Neural progenitor cell (in vitro differentiated cells): ENCODE measurements around the gene ZC3H12D.

Experiments
- EZH2 ChIP-seq: fragments of 200-600 bp; sonication (generic); IDR thresholded peaks from 2 replicates; pipeline ENCODE4 v1.6.1; 2017; ENCODE audit warnings: antibody characterized with exemption, mild to moderate bottlenecking, moderate library complexity
- TF ChIP-seq, protein P1 (sequence below): fragments of 200-600 bp; sonication (generic); IDR thresholded peaks from 2 replicates; pipeline ENCODE4 v1.5.1; 2017; ENCODE audit warnings: antibody characterized with exemption, mild to moderate bottlenecking

DNA sequence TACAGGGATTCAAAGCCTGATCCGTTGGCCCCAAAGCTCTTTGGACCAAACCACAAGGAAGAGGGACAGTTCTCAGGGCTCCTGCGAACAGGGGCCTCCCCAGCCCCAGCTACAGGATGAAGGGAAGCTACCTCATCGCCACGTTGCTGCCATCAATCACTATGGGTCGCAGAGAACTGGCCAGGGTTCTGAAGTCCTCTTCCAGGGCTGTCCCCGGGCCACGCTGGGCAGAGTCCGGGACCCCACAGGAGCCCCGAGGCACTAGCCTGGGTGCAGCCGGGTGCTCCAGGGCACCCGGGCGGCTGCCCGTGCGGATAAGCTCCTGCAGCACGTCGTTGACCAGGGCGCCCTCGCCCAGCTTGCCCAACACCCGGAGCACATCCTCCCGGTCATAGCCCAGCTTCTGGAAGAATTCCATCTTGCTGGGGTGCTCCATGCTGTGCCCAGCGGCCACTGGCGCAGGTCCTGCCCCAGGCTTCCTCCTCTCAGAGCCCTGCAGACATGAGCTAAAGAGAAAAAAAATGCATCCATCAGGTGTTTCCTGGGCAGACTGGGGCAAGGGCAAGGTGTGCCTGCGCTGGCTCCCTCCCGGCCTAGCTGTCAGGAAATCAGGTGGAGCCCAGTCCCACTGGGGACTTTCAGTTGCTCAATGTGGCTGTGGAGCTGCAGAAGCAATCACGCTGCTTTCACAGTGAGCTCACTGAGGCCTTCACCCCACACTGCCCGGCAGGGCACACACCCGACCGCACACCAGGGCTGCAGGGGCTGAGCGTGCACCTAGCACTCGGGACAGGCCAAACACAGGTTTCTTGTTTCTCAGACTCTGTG is 10.5 kb downstream of the ZC3H12D start:
- TF ChIP-seq, protein P1, sequence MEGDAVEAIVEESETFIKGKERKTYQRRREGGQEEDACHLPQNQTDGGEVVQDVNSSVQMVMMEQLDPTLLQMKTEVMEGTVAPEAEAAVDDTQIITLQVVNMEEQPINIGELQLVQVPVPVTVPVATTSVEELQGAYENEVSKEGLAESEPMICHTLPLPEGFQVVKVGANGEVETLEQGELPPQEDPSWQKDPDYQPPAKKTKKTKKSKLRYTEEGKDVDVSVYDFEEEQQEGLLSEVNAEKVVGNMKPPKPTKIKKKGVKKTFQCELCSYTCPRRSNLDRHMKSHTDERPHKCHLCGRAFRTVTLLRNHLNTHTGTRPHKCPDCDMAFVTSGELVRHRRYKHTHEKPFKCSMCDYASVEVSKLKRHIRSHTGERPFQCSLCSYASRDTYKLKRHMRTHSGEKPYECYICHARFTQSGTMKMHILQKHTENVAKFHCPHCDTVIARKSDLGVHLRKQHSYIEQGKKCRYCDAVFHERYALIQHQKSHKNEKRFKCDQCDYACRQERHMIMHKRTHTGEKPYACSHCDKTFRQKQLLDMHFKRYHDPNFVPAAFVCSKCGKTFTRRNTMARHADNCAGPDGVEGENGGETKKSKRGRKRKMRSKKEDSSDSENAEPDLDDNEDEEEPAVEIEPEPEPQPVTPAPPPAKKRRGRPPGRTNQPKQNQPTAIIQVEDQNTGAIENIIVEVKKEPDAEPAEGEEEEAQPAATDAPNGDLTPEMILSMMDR: no peak
- TF ChIP-seq EZH2: no peak
